Mammary epithelial cell (primary cell): ENCODE measurements around the gene GRID1.

Experiments
- CTCF ChIP-seq, 2 donors: IDR thresholded peaks in 1 of 2; conservative IDR thresholded peaks in 1 of 2; 2 replicates each; pipeline ENCODE4 v1.5.1; 2011 to 2012; ENCODE audit warnings: inconsistent platforms in 2 of 2, low read length in 2 of 2, mild to moderate bottlenecking in 2 of 2, control low read depth in 1 of 2, low read depth in 1 of 2; ENCODE audit not compliant: insufficient read depth in 1 of 2; ENCODE audit errors: extremely low read depth in 1 of 2
- EZH2 ChIP-seq: IDR thresholded peaks from 2 replicates; pipeline ENCODE4 v1.6.1; 2012; ENCODE audit warnings: low read length, inconsistent platforms, borderline replicate concordance

- TF ChIP-seq CTCF (conservative IDR thresholded peaks at IDR 0.05 in 1 of 2, IDR thresholded peaks at IDR 0.05 in 1 of 2; ENCODE audit: extremely low read depth in 1 of 2, insufficient read depth in 1 of 2, low read depth in 1 of 2, low read length in 2 of 2), result no peak
- TF ChIP-seq EZH2, result no peak
These were observed 97.3 kb downstream of the GRID1 start for GRCh38 chr10:86269332-86269731.
